ENCODE data around the gene CCDC154.

- no peak for TF ChIP-seq POLR2A (IDR thresholded peaks at IDR 0.05)
- TF ChIP-seq CTCF (IDR thresholded peaks at IDR 0.05) = no peak
- TF ChIP-seq EP300 (IDR thresholded peaks at IDR 0.05) = no peak
- no peak for TF ChIP-seq POLR2AphosphoS5 (IDR thresholded peaks at IDR 0.05)
Observed at GRCh38 chr16:1486551-1487390, 42.4 kb upstream of the CCDC154 start.

Measured in suprapubic skin (tissue), 4 donors.